ENCODE results near the gene FOXA1.

Gene FOXA1

GRCh38 chr14:37594971-37595808 is at the start of gene FOXA1, which contains the start of gene TTC6:
TSS of gene FOXA1 (minus strand) at chr14:37595249. CDS start at chr14:37594972, 277 bp downstream.
TSS of gene TTC6 (plus strand) at chr14:37595629. CDS start at chr14:37622065, 26,436 bp downstream.
- peak; percentile 94 for DNase-seq

- DNase-seq: no peak
Observed at GRCh38 chr14:37643701-37644100, 48.7 kb upstream of the FOXA1 start.

GRCh38 chr14:37642125-37642524 is 47.1 kb upstream of the FOXA1 start:
- no peak for DNase-seq

- peak; percentile 1 for DNase-seq
Observed at GRCh38 chr14:37641117-37641516, 46.1 kb upstream of the FOXA1 start.

GRCh38 chr14:37638599-37638998 is 43.5 kb upstream of the FOXA1 start:
- no peak for DNase-seq

- no peak for DNase-seq
Observed at GRCh38 chr14:37637341-37637740, 42.3 kb upstream of the FOXA1 start.

GRCh38 chr14:37625597-37626595 is 30.8 kb upstream of the FOXA1 start:
- no peak for DNase-seq

GRCh38 chr14:37623971-37624370 is 28.9 kb upstream of the FOXA1 start:
- DNase-seq: no peak

GRCh38 chr14:37623426-37623951 is 28.4 kb upstream of the FOXA1 start:
- DNase-seq: no peak

- no peak for DNase-seq
Observed at GRCh38 chr14:37622231-37622923, 27.3 kb upstream of the FOXA1 start.

GRCh38 chr14:37620856-37621255 is 25.8 kb upstream of the FOXA1 start:
- no peak for DNase-seq

GRCh38 chr14:37618498-37619028 is 23.5 kb upstream of the FOXA1 start:
- DNase-seq: no peak

GRCh38 chr14:37617864-37618365 is 22.9 kb upstream of the FOXA1 start:
- DNase-seq: no peak

GRCh38 chr14:37616853-37617252 is 21.8 kb upstream of the FOXA1 start:
- no peak for DNase-seq

GRCh38 chr14:37615582-37616289 is 20.7 kb upstream of the FOXA1 start:
- DNase-seq: no peak

- DNase-seq: no peak
Observed at GRCh38 chr14:37610945-37611523, 16.0 kb upstream of the FOXA1 start.

GRCh38 chr14:37608649-37609048 is 13.6 kb upstream of the FOXA1 start:
- DNase-seq: no peak

- no peak for DNase-seq
Observed at GRCh38 chr14:37606678-37607077, 11.6 kb upstream of the FOXA1 start.

- no peak for DNase-seq
Observed at GRCh38 chr14:37603688-37604251, 8.7 kb upstream of the FOXA1 start.

- DNase-seq: no peak
Observed at GRCh38 chr14:37602605-37603453, 7.8 kb upstream of the FOXA1 start.

Measured in DMS153 (cell line).